NCI-H1092 treated with DMSO at 0.1 percent for 48 hours (cell line): ENCODE data around the gene CFAP77.

Experiments used
- DNase-seq: peaks from one replicate; lab custom pipeline; 2025; lab: John Stamatoyannopoulos, UW

The CFAP77 gene

GRCh38 chr9:132582276-132582785 lies 172.3 kb downstream of the CFAP77 start, which contains the start of gene BARHL1:
TSS of gene BARHL1 (plus strand) at chr9:132582606. CDS start at chr9:132582798, 192 bp downstream.
- peak; percentile 22 for DNase-seq

- no peak for DNase-seq
Measured at GRCh38 chr9:132582786-132583583, 173.0 kb downstream of the CFAP77 start.

DNA sequence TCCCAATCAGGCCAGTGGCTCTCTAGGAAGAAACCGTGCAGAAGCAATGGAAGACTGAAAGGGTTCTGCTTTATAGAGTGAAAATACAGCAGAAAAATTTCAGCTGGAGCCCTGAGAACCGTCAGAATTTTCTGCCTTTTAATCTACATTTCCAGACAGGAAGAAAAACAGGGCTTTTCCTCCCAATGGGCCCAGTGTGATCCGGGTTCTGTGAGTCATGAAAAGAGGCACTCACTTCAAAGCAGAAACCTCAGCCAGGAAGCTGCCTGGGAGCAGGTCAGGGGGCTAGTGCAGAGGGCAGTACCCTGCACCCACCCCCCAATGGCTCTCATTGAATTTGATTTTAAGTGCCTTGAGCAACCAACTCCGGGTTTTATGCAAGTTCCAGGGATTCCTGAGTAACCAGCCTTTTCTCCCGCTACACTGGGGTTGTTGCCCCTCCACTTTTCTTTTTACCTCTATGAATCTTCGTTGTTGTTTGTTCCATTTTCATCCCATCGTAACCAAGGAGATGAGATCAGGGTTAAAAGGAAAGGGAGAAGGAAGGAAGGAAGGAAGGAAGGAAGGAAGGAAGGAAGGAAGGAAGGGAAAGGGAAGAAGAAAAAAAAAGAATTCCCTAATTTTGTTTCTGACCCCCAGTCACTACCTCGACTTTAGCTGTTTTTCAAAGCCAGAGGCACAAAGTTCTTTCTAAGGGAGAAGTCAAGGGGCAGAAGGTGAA lies 173.7 kb downstream of the CFAP77 start:
- no peak for DNase-seq

DNA sequence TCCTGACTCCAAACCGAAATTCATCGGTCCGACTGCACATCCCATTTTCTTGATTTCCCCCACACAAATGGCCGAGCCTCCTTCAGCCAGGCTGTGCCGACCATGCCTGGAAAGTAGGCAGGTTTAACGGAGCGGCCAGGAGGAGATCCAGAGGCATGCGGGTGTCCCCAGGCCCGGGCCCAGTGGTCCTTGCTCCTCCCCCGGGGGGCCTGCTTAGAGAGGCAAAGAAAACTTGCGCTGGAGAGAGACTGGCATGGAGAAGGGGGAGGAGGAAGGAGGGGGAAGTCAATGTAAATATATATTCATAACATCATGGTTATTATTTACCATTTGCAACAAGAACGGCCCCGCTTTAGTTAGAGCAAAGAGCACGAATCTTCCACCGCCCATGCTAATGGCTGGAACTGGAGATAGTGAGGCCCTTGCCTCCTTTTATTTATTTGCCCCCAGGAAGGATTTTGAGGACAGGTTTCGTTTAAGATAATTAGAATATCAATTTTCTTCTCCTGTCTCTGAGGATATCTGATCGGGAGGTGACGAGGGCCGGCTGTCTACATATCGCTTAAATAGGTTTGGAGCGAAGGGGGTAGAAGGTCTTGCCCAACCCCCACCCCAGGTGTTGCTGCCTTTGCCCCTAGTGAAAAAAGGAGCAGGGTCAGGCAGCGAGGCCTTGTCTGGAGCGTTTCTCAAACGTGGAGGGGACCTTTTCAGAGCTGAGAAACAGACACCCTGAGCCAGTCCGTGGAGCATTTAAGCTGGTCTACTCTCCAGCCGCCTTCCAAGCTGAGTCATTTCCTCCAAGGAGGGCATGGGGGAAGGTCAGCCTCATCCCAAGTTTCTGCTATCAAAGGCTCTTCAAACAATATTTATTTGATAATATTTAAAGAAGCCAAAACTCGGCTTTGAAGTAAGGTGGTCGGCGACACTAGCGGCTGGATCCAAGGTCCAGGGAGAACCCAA lies 174.9 kb downstream of the CFAP77 start:
- no peak for DNase-seq

- peak; percentile 81 for DNase-seq
Measured at GRCh38 chr9:132585954-132586829, 176.2 kb downstream of the CFAP77 start.

DNA sequence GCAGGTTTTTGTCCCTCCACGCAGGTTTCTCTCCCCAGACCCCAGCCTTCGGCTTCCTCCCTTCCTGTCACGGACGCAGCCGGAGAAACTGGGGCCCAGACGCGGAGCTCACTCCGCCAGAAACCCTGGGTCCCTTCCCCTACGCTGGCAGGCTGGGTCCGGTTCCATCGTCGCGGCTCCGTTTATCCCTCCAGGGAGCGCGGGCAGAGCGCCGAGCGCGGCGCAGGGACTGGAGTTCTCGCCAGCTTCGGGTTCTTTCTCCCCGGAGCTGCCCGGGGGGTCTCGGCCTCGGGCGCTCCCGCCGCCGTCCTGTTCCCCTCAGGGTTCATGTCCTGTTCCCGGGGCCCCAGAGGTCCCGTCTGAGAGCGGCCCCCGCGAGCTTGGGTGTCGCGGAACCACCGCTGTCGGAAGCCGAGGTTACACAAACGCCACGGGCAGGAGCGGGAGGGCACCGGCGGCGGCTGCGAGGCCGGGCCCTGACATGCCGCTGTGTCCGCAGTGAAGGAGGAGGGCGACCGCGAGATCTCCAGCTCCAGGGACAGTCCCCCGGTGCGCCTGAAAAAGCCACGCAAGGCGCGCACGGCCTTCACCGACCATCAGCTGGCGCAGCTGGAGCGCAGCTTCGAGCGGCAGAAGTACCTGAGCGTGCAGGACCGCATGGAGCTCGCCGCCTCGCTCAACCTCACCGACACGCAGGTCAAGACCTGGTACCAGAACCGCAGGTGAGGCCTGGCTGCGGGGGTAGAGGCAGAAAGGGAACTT lies 177.0 kb downstream of the CFAP77 start:
- DNase-seq = peak; percentile 81

- DNase-seq = no peak
Measured at GRCh38 chr9:132587592-132587955, 177.6 kb downstream of the CFAP77 start.

- DNase-seq = no peak
Measured at GRCh38 chr9:132588098-132588497, 178.1 kb downstream of the CFAP77 start.

- no peak for DNase-seq
Measured at GRCh38 chr9:132588501-132589147, 178.6 kb downstream of the CFAP77 start.

DNA sequence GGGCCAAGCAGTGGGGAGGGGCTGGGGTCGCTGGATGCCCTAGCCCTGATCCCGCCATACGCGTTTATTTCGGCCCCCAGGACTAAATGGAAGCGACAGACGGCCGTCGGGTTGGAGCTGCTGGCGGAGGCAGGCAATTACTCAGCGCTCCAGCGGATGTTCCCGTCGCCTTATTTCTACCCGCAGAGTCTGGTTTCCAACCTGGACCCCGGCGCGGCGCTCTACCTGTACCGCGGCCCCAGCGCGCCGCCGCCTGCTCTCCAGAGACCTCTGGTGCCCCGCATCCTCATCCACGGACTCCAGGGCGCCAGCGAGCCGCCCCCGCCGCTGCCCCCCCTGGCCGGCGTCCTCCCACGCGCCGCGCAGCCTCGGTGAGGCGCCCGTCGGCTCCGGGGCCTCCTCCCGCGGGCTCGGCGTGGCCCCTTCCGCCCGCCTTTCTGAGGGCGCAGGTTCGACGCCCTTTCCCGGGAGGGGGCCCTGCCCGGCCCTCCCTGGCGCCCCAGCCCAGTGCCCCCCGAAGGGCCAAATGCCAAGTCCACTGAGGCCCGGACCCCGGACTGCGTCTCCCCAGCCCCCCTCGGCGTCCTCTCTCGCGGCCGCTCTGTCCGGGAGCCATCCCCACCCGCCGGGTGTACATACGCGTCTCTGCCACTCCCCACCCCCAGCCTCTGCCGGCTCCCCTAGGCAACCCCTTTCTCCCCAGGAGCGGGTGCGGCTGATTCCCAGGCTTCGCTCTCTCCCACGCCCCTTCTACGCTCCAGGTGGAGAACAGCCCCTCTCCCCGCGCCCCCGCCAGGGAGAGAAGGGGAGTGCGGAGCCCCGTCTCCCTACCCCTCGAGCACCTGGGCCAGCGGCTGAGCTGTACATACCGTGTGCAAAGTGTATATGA lies 179.4 kb downstream of the CFAP77 start:
- DNase-seq = no peak

GRCh38 chr9:132590037-132590317 lies 180.0 kb downstream of the CFAP77 start:
- DNase-seq = no peak

GRCh38 chr9:132590318-132591182 lies 180.5 kb downstream of the CFAP77 start:
- DNase-seq = no peak

DNA sequence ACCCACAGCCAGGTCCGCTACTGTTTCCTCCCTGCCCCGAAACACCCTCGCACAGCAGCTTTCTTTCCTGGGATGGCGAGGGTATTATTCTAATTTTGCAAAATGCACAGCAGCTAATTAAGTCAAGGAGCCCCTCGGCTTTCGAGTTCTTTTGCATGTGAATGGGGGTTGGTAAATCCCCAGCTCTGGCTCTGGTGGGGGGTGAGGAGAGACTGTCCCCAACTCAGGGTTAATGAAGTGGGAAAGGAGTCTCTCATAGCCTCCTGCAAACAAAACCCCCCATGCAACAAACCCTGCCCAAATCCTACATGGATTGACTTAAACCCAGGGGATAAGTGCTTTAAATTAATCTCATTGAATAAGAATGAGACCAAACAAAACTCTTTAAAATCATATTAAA lies 181.2 kb downstream of the CFAP77 start:
- no peak for DNase-seq

- DNase-seq = no peak
Measured at GRCh38 chr9:132591751-132592314, 181.8 kb downstream of the CFAP77 start.

DNA sequence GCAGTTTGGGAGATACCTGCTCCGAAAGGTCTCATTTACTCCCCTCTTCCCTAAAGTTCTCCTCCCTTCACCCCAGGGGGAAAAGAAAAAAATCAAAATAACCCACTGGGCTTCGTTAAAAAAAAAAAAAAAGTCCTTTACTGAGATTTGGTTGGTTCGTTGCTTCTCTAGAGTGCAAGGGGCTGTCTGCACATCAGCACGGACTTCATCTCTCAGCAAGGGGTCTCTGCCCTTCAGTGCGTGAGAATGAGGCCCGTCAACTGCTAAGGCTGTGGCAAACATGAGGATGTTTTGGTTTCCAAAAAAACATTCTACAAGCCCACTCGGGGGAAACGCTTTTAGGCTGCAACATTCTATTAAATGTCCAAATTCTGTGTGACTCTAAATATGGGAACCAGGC lies 182.4 kb downstream of the CFAP77 start:
- DNase-seq = no peak

- DNase-seq = no peak
Measured at GRCh38 chr9:132594412-132594811, 184.4 kb downstream of the CFAP77 start.

DNA sequence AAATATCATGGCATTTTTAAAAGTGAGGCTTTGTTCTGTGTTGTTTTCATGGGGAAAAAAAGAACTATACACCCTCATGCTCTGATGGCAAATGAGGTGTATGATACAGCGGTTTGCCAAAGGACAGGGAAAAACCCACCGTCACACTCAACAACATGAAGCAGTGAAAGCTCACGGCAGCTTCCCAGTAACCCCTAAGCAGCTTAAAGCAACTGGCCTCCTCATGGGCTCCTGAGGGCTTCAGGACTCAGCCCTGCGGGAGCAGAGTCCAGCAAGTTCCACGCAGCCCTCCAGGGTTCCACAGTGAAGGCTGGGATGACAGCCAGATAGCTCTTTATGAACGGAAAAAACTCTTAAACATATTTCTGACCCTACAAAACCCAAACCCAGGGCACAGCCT lies 185.3 kb downstream of the CFAP77 start:
- no peak for DNase-seq

GRCh38 chr9:132596200-132596599 lies 186.2 kb downstream of the CFAP77 start:
- no peak for DNase-seq
